Tongue (tissue), 2 donors: Measurements from ENCODE around the gene BCAR1. TPM values are rescaled to one million over a fixed set of nuclear protein-coding genes. Genes with fewer than 3 reads are reported as not detected.
"Not testable (repeated sequence)": the region's sequence is repeated elsewhere in the genome, so short reads cannot be mapped to it uniquely, and the experiment has no call there.

Source experiments
- DNase-seq: peaks from one replicate; pipeline ENCODE4 v3.0.0-alpha.2; 2015
- total RNA-seq: library from RNA; depleted of rRNA; stranded (reverse); fragments of >200 nt; gene quantifications from one replicate; pipeline ENCODE4 v1.2.3, GENCODE V29; 2014

Gene BCAR1
- total RNA-seq, 1 donor from 2014 or later, result 54.8 TPM

DNA sequence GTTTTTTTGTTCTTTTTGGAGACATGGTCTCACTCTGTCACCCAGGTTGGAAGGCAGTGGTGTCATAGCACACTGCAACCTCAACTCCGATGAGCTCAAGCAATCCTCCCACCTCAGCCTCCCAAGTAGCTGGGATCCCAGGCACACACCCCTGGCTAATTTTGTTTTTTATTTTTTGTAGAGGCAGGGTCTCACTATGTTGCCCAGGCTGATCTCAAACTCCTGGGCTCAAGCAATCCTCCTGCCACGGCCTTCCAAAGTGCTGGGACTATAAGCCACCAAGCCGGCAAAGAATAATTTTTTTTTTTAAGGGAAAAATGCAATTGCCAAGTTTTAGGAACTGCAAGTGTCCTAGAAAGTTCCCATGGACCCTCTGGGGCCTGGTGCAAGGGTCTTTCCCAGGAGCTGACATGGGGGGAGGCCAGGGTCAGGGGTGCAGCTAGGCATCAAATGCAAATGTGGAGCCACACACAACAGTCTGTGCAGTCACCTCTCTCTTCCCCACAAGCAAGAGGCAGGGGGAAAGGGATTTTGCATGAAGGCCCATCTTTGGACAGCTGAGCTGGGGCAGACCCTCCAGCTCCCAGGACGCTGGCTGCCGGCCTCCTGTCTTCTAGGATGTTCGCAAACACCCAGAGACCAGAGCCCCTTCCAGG lies 20.1 kb upstream of the BCAR1 start:
- no peak for DNase-seq

- not testable (repeated sequence) for DNase-seq
Observed at GRCh38 chr16:75269358-75269757, 17.9 kb upstream of the BCAR1 start.

DNA sequence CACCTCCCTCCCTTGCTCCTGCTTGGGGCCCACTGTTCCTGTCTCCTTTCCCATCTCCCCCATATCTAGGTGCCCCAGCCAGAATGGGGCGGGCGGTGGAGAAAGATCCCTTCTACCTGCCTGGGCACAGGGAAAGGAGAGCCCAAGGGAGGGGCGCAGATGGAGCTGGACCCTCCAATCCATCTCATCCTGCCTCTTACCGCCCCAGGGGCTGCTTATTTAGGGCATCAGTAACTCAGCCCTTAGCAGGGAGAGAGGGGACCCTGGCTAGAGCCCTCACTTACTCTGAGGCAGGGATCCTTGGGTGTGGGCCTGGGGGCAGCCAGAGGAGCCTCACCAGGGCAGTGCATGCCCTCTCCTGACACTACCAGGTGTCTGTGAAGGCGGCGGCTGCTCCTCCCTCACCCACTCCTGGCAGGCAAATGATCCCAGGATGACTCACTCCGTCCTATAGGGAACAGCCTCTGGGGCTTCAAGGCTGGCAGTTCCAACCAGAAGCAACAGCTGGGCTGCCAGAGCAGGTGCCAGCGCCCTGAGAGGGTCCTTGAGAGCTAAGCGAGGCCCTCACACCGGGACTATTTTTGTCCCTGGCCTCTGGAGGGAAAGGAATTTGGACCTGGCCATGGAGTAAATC lies 16.3 kb upstream of the BCAR1 start:
- peak; percentile 89 for DNase-seq

DNA sequence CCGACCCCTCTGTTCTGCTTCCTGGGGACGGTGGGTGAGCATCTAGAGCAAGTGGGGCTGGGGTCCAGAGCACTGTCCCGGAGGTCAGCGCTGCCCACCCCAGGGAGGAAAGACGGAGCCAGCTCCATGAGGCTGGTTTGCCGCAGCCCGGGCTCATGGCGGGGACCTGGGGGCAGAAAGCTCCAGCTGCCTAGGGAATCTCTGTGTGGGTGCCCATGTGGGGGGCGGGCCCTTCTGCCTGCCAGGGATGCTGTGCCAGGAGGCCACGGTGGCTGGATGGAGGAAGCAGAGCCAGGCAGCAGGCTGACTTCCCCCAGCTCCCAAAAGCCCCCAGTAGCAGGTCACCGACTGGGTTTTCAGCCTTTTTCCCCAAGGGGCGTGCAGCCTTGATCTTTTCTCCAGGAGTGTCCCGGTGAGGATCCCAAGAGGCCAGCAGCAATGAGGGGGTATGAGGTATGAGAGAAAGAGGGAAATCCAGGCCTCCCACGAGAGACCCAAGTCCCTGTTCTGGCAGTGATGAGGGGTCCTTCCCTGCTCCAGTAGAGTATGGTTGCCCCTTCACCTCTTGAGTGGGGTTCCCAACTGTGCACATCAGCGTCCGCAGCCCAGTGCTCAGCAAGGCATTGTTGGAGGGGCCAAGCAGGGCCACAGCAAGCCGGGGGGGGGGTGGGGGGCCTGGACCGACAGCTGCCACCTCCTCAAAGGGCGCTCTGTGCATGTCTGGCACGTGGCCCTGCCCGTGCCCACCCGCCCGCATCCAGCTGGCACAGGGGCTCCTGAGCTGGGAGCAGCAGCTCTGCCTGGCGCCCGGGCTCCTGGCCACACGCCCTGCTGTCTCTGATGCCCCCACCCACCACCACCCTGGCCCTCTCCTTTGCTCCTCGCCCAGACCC lies 15.6 kb upstream of the BCAR1 start:
- peak; percentile 63 for DNase-seq

DNA sequence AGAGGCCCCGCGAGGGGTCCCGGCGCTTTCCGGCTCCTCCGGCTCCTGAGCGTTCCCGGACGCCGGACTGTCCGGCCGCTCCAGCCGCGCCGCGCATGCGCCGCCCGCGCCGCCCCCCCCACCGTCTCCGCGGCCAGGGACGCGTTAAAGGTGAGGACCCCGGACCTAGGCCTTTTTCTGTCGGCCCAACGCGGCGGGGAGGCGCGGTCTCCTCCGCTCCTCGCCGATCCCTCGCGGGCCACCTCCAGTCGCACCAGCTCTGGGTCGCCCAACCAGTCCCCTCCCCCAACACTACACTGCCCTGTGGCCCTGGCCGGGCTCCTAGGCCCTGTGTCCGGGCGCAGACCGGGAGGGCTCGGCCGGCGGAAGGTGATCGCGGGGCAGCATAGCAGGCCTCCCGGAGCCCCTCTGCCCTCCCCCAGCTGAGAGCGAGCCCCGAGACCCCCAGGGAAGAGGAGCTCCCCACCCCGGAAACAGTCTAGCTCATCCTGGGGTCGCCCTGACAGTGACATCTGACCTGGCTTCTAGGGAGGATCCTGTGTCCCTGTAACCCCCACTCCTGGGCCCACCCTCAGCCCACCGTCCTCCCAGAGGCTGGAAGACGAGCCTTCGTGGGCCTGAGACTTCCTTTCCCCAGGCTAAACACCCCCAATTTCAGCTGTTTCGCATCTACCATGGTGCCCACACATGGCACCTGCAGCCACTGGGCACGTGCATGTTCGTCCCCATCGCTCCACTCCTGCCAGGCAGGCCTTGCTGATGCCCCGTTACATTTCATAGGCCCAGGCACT lies 14.7 kb upstream of the BCAR1 start:
- peak; percentile 86 for DNase-seq

DNA sequence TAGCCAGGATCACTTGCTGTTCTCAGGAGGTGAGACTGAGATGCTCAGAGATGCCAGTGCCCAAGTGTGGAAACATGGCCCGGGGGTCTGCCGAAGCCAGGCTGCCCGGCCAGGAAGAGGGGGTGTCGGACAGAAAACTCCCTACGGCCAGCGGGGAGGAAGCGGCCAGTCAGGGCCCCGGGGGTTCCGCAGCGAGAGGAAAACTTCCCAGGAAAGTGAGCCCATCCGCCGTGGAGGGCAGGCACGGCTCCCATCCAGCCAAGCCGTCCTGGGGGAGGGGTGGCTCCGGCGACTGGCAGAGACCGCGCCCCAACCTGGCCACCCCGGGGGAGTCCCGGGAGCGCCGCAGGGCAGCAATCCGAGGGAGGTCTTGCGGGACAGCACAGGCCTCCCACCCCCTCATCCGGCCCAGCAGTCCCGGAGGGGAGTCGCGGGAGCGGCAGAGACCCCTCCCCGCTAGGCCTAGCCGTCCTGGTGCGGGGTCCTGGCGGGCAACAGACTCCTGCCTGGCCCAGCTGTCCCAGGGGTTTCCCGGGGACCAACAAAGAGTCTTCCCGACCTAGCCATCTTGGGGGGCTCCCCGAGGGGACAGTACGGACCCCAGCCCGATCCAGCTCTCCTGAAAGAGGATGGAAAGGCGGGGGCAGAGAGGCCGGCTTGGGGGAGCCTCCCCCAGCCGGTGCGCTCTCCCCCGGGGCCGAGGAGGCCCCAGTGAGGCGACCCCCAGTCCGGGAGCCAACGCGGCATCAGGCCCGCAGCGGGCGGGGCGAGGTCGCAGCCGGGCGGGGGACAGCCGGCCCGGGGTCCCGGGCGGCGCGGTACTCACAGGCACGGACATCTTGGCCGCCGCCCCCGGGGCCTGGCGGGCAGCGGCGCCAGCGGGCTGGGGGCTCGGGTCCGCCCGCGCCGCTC lies 13.8 kb upstream of the BCAR1 start:
- DNase-seq, result peak; percentile 34

DNA sequence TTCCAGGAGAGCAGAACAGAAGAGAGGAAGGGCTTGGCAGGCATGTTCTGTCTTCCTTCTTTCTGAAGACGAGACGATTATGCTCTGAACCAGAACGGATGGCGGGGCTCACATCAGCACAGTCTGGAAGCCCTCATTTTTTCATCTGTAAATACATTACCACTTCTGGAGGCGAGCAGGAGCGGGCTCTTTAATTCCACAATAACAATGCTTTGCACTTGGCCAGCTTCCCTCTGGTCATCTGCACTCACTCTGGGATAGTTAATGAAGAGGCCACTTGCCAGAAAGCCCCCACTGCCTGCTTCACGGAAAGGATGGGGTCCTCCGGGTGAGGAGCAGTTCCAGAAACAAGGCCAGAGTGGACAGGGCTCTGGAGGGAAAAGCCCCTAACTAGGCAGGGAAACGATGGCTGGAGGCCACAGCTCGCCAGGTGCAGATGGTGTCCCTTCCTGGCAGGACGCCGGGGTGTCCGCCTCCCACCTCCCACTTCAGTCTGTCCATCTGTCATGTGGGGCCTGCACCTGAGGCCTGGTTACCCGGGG lies 13.1 kb upstream of the BCAR1 start:
- peak; percentile 84 for DNase-seq

DNA sequence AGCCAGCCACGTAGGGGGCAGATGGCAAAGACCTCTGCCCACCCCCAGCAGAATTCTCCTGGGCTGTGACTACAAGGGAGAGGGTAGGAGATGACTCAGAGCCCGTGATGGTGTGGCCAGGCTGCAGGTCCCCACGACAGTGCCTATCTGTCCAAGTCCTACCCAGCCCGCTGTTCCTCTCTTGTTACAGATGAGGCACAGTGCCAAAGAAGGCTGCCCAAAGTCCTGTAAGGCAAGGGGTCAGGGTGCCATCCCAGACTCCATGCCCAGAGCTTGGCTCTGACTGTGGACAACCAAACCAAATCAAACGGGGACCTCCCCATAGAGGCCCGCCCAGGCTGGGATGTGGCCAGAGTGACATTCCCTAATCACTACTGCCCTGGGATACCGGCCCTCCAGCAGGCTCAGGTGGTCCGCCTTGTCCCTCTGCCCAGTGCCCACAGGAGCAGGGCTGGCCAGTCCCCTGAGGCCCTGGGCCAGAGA lies 12.6 kb upstream of the BCAR1 start:
- peak; percentile 43 for DNase-seq

DNA sequence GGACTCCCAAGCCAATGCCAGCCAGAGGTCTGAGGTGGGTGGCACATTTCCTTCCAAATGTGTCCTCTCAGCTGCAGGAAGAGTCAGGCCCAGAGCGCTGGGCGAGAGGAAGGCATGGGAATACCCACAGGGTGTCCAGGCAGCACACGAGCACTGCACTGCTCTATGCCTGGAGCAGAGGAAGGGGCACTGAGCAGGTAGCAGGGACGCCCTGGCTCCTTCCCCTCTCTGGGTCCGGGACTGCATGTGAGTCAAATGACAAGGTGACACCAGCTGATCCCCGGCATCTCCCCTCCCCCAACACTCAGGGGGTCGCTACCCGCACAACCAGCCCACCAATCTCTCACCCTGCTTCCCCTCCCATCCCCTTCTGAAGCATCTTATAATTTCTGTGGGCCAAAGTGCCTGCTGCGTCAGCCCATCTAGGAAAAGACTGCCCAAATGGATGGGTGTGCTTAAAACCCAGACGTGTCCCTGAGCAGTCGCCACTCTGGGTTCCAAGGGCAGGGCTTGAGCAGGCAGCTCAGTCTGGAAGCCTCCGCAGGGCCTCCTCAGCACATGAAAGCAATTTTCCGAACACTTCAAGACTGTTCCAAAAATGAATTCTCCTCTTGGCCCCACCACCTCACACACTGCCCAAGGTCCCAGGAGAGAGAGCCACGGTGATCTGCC lies 12.0 kb upstream of the BCAR1 start:
- DNase-seq, result no peak

DNA sequence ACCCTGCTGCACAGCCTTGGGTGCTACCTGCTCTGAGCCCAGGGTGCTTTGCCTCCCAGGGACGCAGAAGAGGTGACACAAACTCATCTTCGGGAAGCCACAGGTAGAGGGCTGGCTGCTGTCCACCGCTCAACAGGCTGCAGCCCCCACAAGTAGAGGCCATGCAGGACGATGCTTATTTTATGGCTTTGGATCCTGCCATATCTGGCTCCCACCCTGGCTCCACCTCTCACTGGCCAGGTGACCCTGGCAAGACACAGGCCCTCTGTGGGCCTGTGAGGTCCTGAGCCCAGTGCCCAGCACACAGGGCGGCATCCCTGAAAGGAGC lies 11.3 kb upstream of the BCAR1 start:
- no peak for DNase-seq

- no peak for DNase-seq
Observed at GRCh38 chr16:75262104-75262799, 10.8 kb upstream of the BCAR1 start.

GRCh38 chr16:75261590-75262078 lies 10.2 kb upstream of the BCAR1 start:
- DNase-seq, result no peak

DNA sequence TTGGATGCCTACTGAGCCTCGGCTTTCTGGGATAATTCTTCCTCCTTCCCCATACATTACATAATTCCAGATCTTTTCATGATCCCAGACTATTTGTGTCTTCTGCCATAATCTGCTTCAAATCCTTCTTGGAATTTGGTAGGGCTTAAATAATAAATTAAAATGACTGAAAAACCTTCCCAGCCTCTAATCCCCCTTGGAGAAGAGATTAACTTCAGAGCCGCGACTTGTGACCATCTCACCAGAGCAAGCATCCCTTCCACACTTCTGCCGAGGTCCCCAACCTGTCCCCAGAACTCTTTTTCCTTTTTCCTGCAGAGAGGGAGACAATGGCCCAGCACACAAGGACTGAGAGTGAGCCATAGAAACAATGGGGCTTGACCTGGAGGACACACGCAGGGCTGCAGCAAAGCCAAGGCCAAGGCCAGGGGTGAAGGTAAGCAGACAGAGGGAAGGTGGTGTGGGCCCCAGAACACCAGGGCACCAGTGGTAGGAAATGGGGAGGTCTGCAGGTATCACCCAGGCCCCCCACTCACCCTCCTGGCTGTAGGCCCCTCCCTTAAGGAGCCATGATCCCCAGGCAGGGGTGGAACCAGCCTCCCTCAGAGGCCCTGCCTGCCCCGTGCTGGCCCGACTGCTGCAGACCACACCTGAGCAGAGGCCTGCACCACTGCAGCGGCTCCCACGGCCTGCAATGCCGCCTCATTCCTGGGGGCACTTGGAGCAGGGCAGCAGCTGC lies 9.6 kb upstream of the BCAR1 start:
- DNase-seq, result no peak

- DNase-seq, result no peak
Observed at GRCh38 chr16:75258807-75259141, 7.3 kb upstream of the BCAR1 start.

DNA sequence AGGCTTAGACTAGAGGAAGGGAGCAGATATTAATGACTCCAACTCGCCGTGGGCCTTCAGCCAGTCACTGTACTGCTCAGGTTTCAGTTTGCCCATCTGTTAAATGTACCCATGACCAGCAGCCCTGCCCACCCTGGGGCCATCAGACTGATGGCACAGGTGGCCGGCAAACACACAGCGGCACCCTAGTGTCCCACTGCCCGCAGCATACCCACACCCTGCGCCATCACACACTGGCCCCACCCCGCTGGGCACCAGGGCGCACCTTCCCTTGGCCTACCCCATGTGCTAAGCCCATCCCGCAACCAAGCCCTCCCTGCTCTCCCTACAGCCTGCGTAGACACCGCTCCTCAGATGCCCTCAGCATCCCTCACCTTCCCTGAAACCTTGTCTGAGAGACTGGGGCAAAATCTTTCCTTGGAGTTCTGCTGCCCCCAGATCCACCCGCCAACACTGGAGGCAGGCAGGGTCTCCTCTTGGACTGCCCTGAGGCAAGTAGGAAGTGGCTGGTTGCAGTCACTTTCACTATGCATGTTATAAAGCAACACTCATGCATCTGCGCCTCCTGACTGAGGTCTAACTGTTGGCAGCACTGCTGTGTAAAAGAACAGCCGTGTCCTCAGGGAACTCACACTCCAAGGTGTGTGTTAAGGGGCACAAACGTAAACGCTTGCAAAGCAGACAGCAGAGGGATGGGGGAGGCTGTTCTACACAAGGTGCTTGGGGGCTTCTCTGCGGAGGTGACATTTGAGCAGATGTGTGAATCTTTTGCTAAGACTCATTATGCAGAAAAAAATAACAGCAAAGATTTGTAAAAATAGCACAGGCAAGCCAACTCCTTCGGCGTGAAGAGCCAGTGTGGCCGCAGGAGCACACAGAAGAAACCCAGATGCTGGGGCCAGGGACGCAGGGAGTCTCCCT lies 6.7 kb upstream of the BCAR1 start:
- DNase-seq, result no peak

GRCh38 chr16:75256696-75257343 lies 5.4 kb upstream of the BCAR1 start:
- peak; percentile 92 for DNase-seq

- DNase-seq, result no peak
Observed at GRCh38 chr16:75256059-75256571, 4.7 kb upstream of the BCAR1 start.
